Endodermal cell (in vitro differentiated cells): ENCODE results near the gene CTDSPL2. TPM values are rescaled to one million over a fixed set of nuclear protein-coding genes. Genes with fewer than 3 reads are reported as not detected.

Experiments
- DNase-seq: peaks from one replicate; pipeline ENCODE4 v3.0.0-alpha.2; 2017
- H3K27ac ChIP-seq: 2 replicates; pipeline ENCODE4 v1.5.1; 2013; ENCODE audit warnings: mild to moderate bottlenecking, low read depth, low read length, moderate library complexity
- H3K27me3 ChIP-seq: 2 replicates; pipeline ENCODE4 v1.6.1; 2013; ENCODE audit warnings: mild to moderate bottlenecking, low read length, moderate library complexity; ENCODE audit not compliant: insufficient read depth, control insufficient read depth, poor library complexity, severe bottlenecking
- H3K36me3 ChIP-seq: 2 replicates; pipeline ENCODE4 v1.7.0; 2013; ENCODE audit warnings: mild to moderate bottlenecking, low read length, moderate library complexity; ENCODE audit not compliant: control insufficient read depth, insufficient read depth
- H3K4me1 ChIP-seq: one replicate; pipeline ENCODE4 v1.7.0; 2013; ENCODE audit warnings: low read length; ENCODE audit not compliant: control insufficient read depth, insufficient read depth
- H3K4me3 ChIP-seq: 2 replicates; pipeline ENCODE4 v1.5.1; 2013; ENCODE audit warnings: mild to moderate bottlenecking, low read length, moderate library complexity
- H3K9ac ChIP-seq: 2 replicates; pipeline ENCODE4 v1.6.1; 2013; ENCODE audit warnings: mild to moderate bottlenecking, low read length, moderate library complexity; ENCODE audit not compliant: poor library complexity, severe bottlenecking; ENCODE audit errors: extremely low read depth
- H3K9me3 ChIP-seq: 2 replicates; pipeline ENCODE4 v1.6.1; 2013; ENCODE audit warnings: mild to moderate bottlenecking, low read length, moderate library complexity; ENCODE audit not compliant: control insufficient read depth
- H3K27ac Mint-ChIP-seq: 2 replicates; pipeline ENCODE4 v1.8.0; 2020; ENCODE audit warnings: mixed read lengths
- H3K27me3 Mint-ChIP-seq: 2 replicates; pipeline ENCODE4 v1.8.0; 2021; ENCODE audit warnings: mild to moderate bottlenecking, mixed read lengths; ENCODE audit not compliant: insufficient read depth
- H3K36me3 Mint-ChIP-seq: 2 replicates; pipeline ENCODE4 v1.8.0; 2020; ENCODE audit warnings: low read depth, mixed read lengths
- H3K4me1 Mint-ChIP-seq: 2 replicates; pipeline ENCODE4 v1.8.0; 2020; ENCODE audit warnings: mixed read lengths
- H3K4me3 Mint-ChIP-seq: 2 replicates; pipeline ENCODE4 v1.8.0; 2020; ENCODE audit warnings: mild to moderate bottlenecking, moderate library complexity, mixed read lengths
- H3K9me3 Mint-ChIP-seq: 2 replicates; pipeline ENCODE4 v1.8.0; 2020; ENCODE audit warnings: mild to moderate bottlenecking, mixed read lengths
- CTCF ChIP-seq: fragments of 200-600 bp; sonication (generic); conservative IDR thresholded peaks from 2 replicates; pipeline ENCODE4 v1.5.0; 2021; ENCODE audit warnings: antibody characterized with exemption, mild to moderate bottlenecking
- WGBS, 2 experiments: methylation state at CpG; one replicate each; pipeline versions ENCODE4 v1.1.5 to v1.1.7; 2013; ENCODE audit warnings: missing lambda C conversion rate in 2 of 2, mixed read lengths in 1 of 2; ENCODE audit not compliant: insufficient coverage in 1 of 2, insufficient read length in 1 of 2; 5-methylcytosine and 5-hydroxymethylcytosine counted together
- total RNA-seq, 2 donors: library from RNA; stranded (reverse); fragmentation: NEBNext Ultra II Directional in 1 of 2; extraction: Animal tissue kit (Norgen Biotek cat#: 25700) in 1 of 2; gene quantifications; 2 replicates in 1 of 2; 3 replicates in 1 of 2; pipeline ENCODE4 v1.2.1, GENCODE V29; 2021

Gene CTDSPL2
- total RNA-seq, 2 donors from 2014 or later: 71.1 to 74.3 TPM

GRCh38 chr15:44394062-44394461 is 33.4 kb upstream of the CTDSPL2 start:
- no peak for TF ChIP-seq CTCF
- H3K4me1 ChIP-seq: no peaks in the 10 kb centered on the region
- H3K36me3 ChIP-seq: peaks cover 10% of the 10 kb centered on the region
- no peak for DNase-seq
- H3K27ac ChIP-seq: no peak overlapping the region
- Mint-ChIP-seq H3K36me3 (peaks cover 26% of the 10 kb centered on the region), H3K4me1 (no peaks in the 10 kb centered on the region), H3K9me3 (peaks cover 5% of the 10 kb centered on the region), H3K27me3 (no peaks in the 10 kb centered on the region), H3K4me3 (no peak overlapping the region), H3K27ac (no peak overlapping the region)
- H3K9me3 ChIP-seq: no peaks in the 10 kb centered on the region
- H3K27me3 ChIP-seq: no peaks in the 10 kb centered on the region
- no peak overlapping the region for H3K9ac ChIP-seq
- 97 to 100% methylated on average over 2 to 3 of the region's 3 CpGs for WGBS, 2 experiments
- H3K4me3 ChIP-seq: no peak overlapping the region

- Histone ChIP-seq H3K9ac (no peak overlapping the region), H3K27me3 (no peaks in the 10 kb centered on the region), H3K27ac (no peak overlapping the region), H3K9me3 (no peaks in the 10 kb centered on the region), H3K4me1 (no peaks in the 10 kb centered on the region), H3K36me3 (peaks cover 10% of the 10 kb centered on the region), H3K4me3 (no peak overlapping the region)
- Mint-ChIP-seq H3K27ac (no peak overlapping the region), H3K4me1 (no peaks in the 10 kb centered on the region), H3K4me3 (no peak overlapping the region), H3K9me3 (peaks cover 5% of the 10 kb centered on the region), H3K36me3 (peaks cover 26% of the 10 kb centered on the region), H3K27me3 (no peaks in the 10 kb centered on the region)
- no peak for TF ChIP-seq CTCF
- no peak for DNase-seq
- 80% methylated on average over 1 of the region's 1 CpG; no CpG with 5 or more reads in 1 of the 2 experiments for WGBS, 2 experiments
These were observed 32.9 kb upstream of the CTDSPL2 start for GRCh38 chr15:44394562-44394961.

GRCh38 chr15:44397869-44398268 is 29.6 kb upstream of the CTDSPL2 start:
- Mint-ChIP-seq H3K27ac (no peak overlapping the region), H3K4me3 (no peak overlapping the region), H3K36me3 (peaks cover 17% of the 10 kb centered on the region), H3K4me1 (no peaks in the 10 kb centered on the region), H3K27me3 (no peaks in the 10 kb centered on the region), H3K9me3 (no peaks in the 10 kb centered on the region)
- H3K27me3 ChIP-seq: no peaks in the 10 kb centered on the region
- H3K27ac ChIP-seq: no peak overlapping the region
- DNase-seq: no peak
- no peak overlapping the region for H3K9ac ChIP-seq
- no peaks in the 10 kb centered on the region for H3K9me3 ChIP-seq
- no peaks in the 10 kb centered on the region for H3K4me1 ChIP-seq
- H3K4me3 ChIP-seq: no peak overlapping the region
- 100% methylated on average over 1 of the region's 1 CpG; no CpG with 5 or more reads in 1 of the 2 experiments for WGBS, 2 experiments
- H3K36me3 ChIP-seq: no peaks in the 10 kb centered on the region
- no peak for TF ChIP-seq CTCF
